H9 (cell line): ENCODE measurements around the gene FHL2. TPM values are rescaled to one million over a fixed set of nuclear protein-coding genes. Genes with fewer than 3 reads are reported as not detected.

ENCODE experiments used
- DNase-seq: peaks from one replicate; pipeline ENCODE4 v3.0.0-alpha.2; 2017
- H2AFZ ChIP-seq: one replicate; pipeline ENCODE4 v1.6.1; 2013; ENCODE audit warnings: mild to moderate bottlenecking, low read length, control low read depth, moderate library complexity
- H2AK5ac ChIP-seq: 2 replicates; pipeline ENCODE4 v1.6.1; 2013; ENCODE audit warnings: low read length, control low read depth, mixed read lengths; ENCODE audit not compliant: insufficient read length
- H2BK120ac ChIP-seq: one replicate; pipeline ENCODE4 v1.6.1; 2013; ENCODE audit warnings: low read depth, mild to moderate bottlenecking, low read length, control low read depth, inconsistent platforms; ENCODE audit not compliant: poor library complexity, severe bottlenecking
- H2BK12ac ChIP-seq: 2 replicates; pipeline ENCODE4 v1.6.1; 2013; ENCODE audit warnings: low read length, control low read depth, mixed read lengths, low read depth; ENCODE audit not compliant: insufficient read length
- H2BK15ac ChIP-seq: 2 replicates; pipeline ENCODE4 v1.6.1; 2013; ENCODE audit warnings: low read depth, low read length, control low read depth
- H2BK20ac ChIP-seq: one replicate; pipeline ENCODE4 v1.6.1; 2013; ENCODE audit warnings: low read depth, mild to moderate bottlenecking, low read length, control low read depth, inconsistent platforms; ENCODE audit not compliant: poor library complexity, severe bottlenecking
- H2BK5ac ChIP-seq: 2 replicates; pipeline ENCODE4 v1.6.1; 2013; ENCODE audit warnings: low read length, control low read depth, mixed read lengths; ENCODE audit not compliant: insufficient read length
- H3K14ac ChIP-seq: 2 replicates; pipeline ENCODE4 v1.6.1; 2013; ENCODE audit warnings: low read length, control low read depth; ENCODE audit not compliant: insufficient read depth
- H3K18ac ChIP-seq: 2 replicates; pipeline ENCODE4 v1.6.1; 2013; ENCODE audit warnings: low read depth, mild to moderate bottlenecking, mixed read lengths, low read length, control low read depth; ENCODE audit not compliant: insufficient read length
- H3K23ac ChIP-seq: 2 replicates; pipeline ENCODE4 v1.6.1; 2013; ENCODE audit warnings: low read length, control low read depth, mixed read lengths, low read depth; ENCODE audit not compliant: insufficient read length
- H3K23me2 ChIP-seq: 2 replicates; pipeline ENCODE4 v1.6.1; 2013; ENCODE audit warnings: low read depth, mild to moderate bottlenecking, mixed read lengths, low read length, control low read depth; ENCODE audit not compliant: insufficient read length, poor library complexity, severe bottlenecking
- H3K27ac ChIP-seq: 2 replicates; pipeline ENCODE4 v1.5.1; 2013; ENCODE audit warnings: low read length, control low read depth, mixed read lengths, low read depth; ENCODE audit not compliant: insufficient read length
- H3K27me3 ChIP-seq: 2 replicates; pipeline ENCODE4 v1.6.1; 2013; ENCODE audit warnings: low read length, control low read depth, inconsistent platforms; ENCODE audit not compliant: insufficient read depth
- H3K4ac ChIP-seq: 2 replicates; pipeline ENCODE4 v1.6.1; 2013; ENCODE audit warnings: low read depth, mild to moderate bottlenecking, control low read depth, inconsistent platforms, low read length, moderate library complexity
- H3K4me1 ChIP-seq: 2 replicates; pipeline ENCODE4 v1.6.1; 2013; ENCODE audit warnings: low read length, control low read depth, inconsistent platforms; ENCODE audit not compliant: insufficient read depth
- H3K4me2 ChIP-seq: 2 replicates; pipeline ENCODE4 v1.6.1; 2013; ENCODE audit warnings: low read length, control low read depth, mixed read lengths; ENCODE audit not compliant: insufficient read length, insufficient read depth
- H3K56ac ChIP-seq: 2 replicates; pipeline ENCODE4 v1.6.1; 2013; ENCODE audit warnings: low read depth, mild to moderate bottlenecking, mixed read lengths, low read length, control low read depth; ENCODE audit not compliant: insufficient read length
- H3K79me1 ChIP-seq: 2 replicates; pipeline ENCODE4 v1.6.1; 2013; ENCODE audit warnings: low read depth, mild to moderate bottlenecking, moderate library complexity, low read length, control low read depth, inconsistent platforms; ENCODE audit not compliant: insufficient read depth, poor library complexity, severe bottlenecking
- H3K79me2 ChIP-seq: 2 replicates; pipeline ENCODE4 v1.6.1; 2013; ENCODE audit warnings: low read length, control low read depth, inconsistent platforms; ENCODE audit not compliant: insufficient read depth
- H3K9ac ChIP-seq: 2 replicates; pipeline ENCODE4 v1.6.1; 2013; ENCODE audit warnings: low read length, control low read depth, mixed read lengths; ENCODE audit not compliant: insufficient read length; ENCODE audit errors: extremely low read depth
- H3K9me3 ChIP-seq: one replicate; pipeline ENCODE4 v1.6.1; 2013; ENCODE audit warnings: low read depth, low read length, inconsistent platforms; ENCODE audit not compliant: control insufficient read depth
- H3T11ph ChIP-seq: one replicate; pipeline ENCODE4 v1.6.1; 2013; ENCODE audit warnings: mild to moderate bottlenecking, low read length, control low read depth, inconsistent platforms
- H4K20me1 ChIP-seq: one replicate; pipeline ENCODE4 v1.6.1; 2013; ENCODE audit not compliant: control insufficient read depth, insufficient read length, insufficient read depth
- H4K5ac ChIP-seq: 2 replicates; pipeline ENCODE4 v1.6.1; 2013; ENCODE audit warnings: low read depth, mild to moderate bottlenecking, mixed read lengths, low read length, control low read depth; ENCODE audit not compliant: insufficient read length
- H4K8ac ChIP-seq: replicated peaks from 2 replicates; pipeline ENCODE4 v1.6.1; 2013; ENCODE audit warnings: low read length, control low read depth, mixed read lengths, low read depth; ENCODE audit not compliant: insufficient read length
- H4K91ac ChIP-seq: 2 replicates; pipeline ENCODE4 v1.6.1; 2013; ENCODE audit warnings: low read depth, mild to moderate bottlenecking, moderate library complexity, mixed read lengths, low read length, control low read depth; ENCODE audit not compliant: insufficient read length
- H3K27ac Mint-ChIP-seq, 3 experiments: 2 replicates in 2 of 3; 3 replicates in 1 of 3; pipeline ENCODE4 v1.8.0; 2020 to 2021; ENCODE audit warnings: mixed read lengths in 3 of 3, mild to moderate bottlenecking in 1 of 3, moderate library complexity in 1 of 3
- H3K27me3 Mint-ChIP-seq: 2 replicates; pipeline ENCODE4 v1.8.0; 2021; ENCODE audit warnings: low read depth, mild to moderate bottlenecking, moderate library complexity, mixed read lengths
- H3K36me3 Mint-ChIP-seq, 3 experiments: 2 replicates in 2 of 3; 3 replicates in 1 of 3; pipeline ENCODE4 v1.8.0; 2020 to 2021; ENCODE audit warnings: low read depth in 3 of 3, mixed read lengths in 3 of 3; ENCODE audit not compliant: insufficient read depth in 1 of 3
- H3K4me1 Mint-ChIP-seq, 2 experiments: 2 replicates each; pipeline ENCODE4 v1.8.0; 2020; ENCODE audit warnings: mixed read lengths in 2 of 2
- H3K4me3 Mint-ChIP-seq, 2 experiments: 2 replicates in 1 of 2; 3 replicates in 1 of 2; pipeline ENCODE4 v1.8.0; 2020 to 2021; ENCODE audit warnings: mild to moderate bottlenecking in 2 of 2, mixed read lengths in 2 of 2, moderate library complexity in 1 of 2
- H3K9me3 Mint-ChIP-seq, 2 experiments: 2 replicates in 1 of 2; 3 replicates in 1 of 2; pipeline ENCODE4 v1.8.0; 2020; ENCODE audit warnings: mild to moderate bottlenecking in 2 of 2, mixed read lengths in 2 of 2, moderate library complexity in 1 of 2
- CTCF ChIP-seq: fragments of 200-600 bp; sonication (generic); conservative IDR thresholded peaks from 3 replicates; pipeline ENCODE4 v1.8.0; 2021; ENCODE audit warnings: antibody characterized with exemption, mild to moderate bottlenecking
- WGBS: extraction: QIAGEN DNeasy Blood & Tissue Kit; methylation state at CpG from one replicate; pipeline ENCODE4 v1.1.7; 2013; ENCODE audit warnings: missing lambda C conversion rate, low lambda C conversion rate, mixed read lengths; ENCODE audit not compliant: insufficient read length; ENCODE audit errors: extremely low coverage; 5-methylcytosine and 5-hydroxymethylcytosine counted together
- total RNA-seq: library from RNA; stranded (reverse); gene quantifications from 2 replicates; pipeline ENCODE4 v1.2.1, GENCODE V29; 2021

FHL2 gene
- total RNA-seq, 1 experiment from 2014 or later: 34.9 TPM

GRCh38 chr2:105397953-105398335, 907 bp downstream of the FHL2 start:
- DNase-seq: no peak
- Histone ChIP-seq H3K79me2 (peaks cover 2% of the 10 kb centered on the region; the same call in 1 of the 2 replicates), H3K23ac (no peak overlapping the region), H4K5ac (no peak overlapping the region), H3K27me3 (peaks cover 12% of the 10 kb centered on the region; the same call in 1 of the 2 replicates), H3K23me2 (peaks cover 3% of the 10 kb centered on the region), H3K9me3 (no peaks in the 10 kb centered on the region), H2AK5ac (no peak overlapping the region), H2BK12ac (no peak overlapping the region), H2BK20ac (no peak overlapping the region), H4K91ac (no peak overlapping the region), H3K4me1 (no peaks in the 10 kb centered on the region; the same call in 1 of the 2 replicates), H3K27ac (no peak overlapping the region), H2AFZ (no peak overlapping the region), H3K18ac (no peak overlapping the region), H4K8ac (no peak overlapping the region), H3K9ac (peak overlapping the region; percentile 91), H3K4me2 (peak overlapping the region; percentile 47), H3K79me1 (no peaks in the 10 kb centered on the region), H3K4ac (no peak overlapping the region), H3T11ph (no peak overlapping the region), H2BK15ac (no peak overlapping the region), H4K20me1 (no peaks in the 10 kb centered on the region), H3K14ac (peak overlapping the region; percentile 99; the same call in 1 of the 2 replicates), H2BK120ac (no peak overlapping the region), H2BK5ac (no peak overlapping the region), H3K56ac (no peak overlapping the region)
- no peak for TF ChIP-seq CTCF
- Mint-ChIP-seq H3K27me3 (peaks cover 15% of the 10 kb centered on the region), H3K36me3 (peaks cover 3 to 24% (median 6%) of the 10 kb centered on the region in 3 experiments; a peak in 6 of 7 replicates), H3K9me3 (peaks cover 3 to 7% of the 10 kb centered on the region in 2 experiments; a peak in 4 of 5 replicates), H3K4me1 (peaks cover 17 to 25% of the 10 kb centered on the region in 2 experiments), H3K27ac (0 out of 7 replicates have a peak overlapping the region, but pooled peaks of 1 of the 3 experiments have one; percentile 14), H3K4me3 (peak overlapping the region; percentile 82 to 87)
- no CpG with 5 or more reads among the region's 6 CpGs for WGBS
